HG02938 (cell line): ENCODE results near the gene EEFSEC.

Experiments used
- ATAC-seq: cut with Tn5 transposase; IDR thresholded peaks from one replicate; pipeline ENCODE4 v1.9.1; 2021; ENCODE audit warnings: mild to moderate bottlenecking, moderate library complexity; ENCODE audit not compliant: unreplicated experiment

EEFSEC gene

GRCh38 chr3:128282380-128283196, 129.3 kb downstream of the EEFSEC start:
- ATAC-seq: no peak

GRCh38 chr3:128283421-128283820, 130.1 kb downstream of the EEFSEC start:
- ATAC-seq: no peak

DNA sequence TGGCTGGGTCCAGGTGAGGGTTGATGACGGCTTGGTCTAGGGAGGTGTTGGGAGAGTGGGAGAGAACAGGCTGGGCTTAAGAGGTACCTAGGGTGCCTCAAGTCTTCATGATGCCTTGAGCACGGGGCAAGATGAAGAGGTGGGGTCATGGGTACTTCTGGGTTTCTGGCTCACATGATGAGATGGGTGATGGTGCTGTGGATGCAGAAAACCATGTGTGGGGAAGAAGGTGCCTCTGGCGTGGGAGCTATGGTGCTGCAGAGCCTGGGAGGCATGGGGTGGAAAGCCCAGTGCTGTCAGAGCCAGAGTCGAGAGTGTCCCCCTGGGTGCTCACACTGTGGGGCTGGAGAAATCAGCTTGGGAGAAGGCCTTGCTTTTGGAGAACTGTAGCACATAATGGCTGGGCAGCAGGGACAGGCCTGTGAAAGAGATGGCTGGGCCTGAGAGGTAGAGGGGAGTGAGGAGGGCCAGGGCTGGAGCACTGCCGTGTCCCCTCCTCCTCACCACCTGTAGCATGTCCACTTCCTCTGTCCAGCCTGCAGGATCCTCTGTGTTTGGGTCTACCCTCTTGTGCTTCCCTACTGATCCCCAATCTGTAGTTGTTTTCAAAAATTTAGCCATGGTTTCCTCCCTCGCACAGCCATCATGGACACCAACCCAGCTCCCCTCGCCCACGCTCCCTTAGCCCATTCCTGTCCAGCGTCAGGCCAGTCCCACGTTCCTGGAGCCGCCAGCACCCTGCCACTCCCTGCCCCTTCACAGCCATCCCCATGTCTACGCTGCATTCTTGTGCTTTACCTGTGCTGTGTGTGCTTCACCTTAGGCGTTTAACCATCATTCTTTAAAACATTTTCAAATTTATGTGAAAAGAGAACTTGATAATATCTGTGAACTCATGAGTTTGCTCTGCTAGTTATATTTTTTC, 132.0 kb downstream of the EEFSEC start:
- no peak for ATAC-seq

DNA sequence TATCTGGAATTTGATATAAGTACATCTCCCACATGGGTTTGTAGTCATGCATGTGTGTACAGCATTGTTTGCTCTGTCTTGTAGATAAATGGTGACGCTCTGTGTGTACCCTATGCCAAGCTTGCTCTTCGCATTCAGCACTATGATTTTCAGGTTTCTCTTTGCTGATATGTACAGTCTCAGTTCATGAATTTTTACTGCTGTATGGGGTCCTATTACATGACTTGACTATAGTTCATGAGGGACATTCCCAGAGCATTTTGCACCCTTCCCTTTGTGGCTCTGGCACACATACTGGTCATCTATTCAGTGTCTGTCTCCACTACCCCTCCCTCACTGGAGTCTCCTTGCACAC, 132.7 kb downstream of the EEFSEC start:
- no peak for ATAC-seq

DNA sequence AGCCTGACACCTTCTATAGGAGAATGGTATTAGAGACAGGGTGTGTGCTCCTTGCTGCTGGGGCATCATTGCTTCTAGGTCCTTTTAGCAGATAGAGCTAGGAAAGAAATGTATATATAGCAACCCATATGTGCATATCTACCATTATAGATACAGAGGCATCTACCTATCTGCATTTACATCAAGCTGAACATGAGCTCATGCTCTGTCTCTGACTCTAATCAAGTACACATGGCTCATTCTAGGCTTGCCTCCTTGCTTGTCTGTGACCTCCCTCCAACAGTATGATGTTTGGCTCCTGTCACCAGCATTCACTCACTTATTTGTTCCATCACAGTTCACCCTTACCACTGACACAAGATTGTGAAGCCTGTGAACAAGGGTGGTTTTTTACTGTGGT, 133.4 kb downstream of the EEFSEC start:
- no peak for ATAC-seq

DNA sequence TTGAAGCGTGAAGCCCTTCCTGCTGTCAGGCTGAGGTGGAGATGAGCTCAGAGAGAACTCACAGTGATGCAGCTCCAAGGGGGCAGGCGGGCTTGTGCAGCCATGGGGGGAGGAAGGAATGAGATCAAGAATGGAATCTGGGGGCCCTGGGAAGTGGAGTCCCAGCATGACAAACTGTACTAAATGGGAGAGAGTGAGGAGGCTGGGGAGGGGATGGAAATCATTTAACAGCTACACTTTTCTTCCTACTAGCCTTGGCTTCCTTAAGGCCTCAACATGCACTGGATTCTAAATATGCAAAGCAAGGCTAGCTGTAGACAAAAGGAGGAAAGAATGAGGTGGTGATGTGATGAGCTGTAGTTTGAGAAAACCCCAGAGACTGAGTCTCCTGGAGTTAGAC, 133.9 kb downstream of the EEFSEC start:
- no peak for ATAC-seq

DNA sequence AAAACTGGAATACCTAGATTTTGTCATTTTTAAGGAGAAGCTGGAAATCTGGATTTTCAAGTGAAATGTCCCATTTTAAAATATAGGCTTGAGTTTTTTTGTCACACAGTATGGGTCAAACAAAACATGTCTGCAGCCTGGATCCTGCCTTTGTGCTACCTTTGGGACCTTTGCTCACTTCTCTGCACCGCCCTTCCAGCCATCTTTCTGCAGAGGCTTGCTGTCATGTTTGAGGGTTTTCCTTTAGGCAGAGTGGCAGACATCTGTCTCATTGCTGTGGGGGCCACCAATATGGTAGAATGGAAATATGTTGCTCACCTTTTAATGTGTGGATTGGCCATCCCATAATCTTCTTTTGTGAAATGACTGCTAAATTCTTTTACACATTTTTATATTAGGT, 136.3 kb downstream of the EEFSEC start:
- ATAC-seq: no peak

DNA sequence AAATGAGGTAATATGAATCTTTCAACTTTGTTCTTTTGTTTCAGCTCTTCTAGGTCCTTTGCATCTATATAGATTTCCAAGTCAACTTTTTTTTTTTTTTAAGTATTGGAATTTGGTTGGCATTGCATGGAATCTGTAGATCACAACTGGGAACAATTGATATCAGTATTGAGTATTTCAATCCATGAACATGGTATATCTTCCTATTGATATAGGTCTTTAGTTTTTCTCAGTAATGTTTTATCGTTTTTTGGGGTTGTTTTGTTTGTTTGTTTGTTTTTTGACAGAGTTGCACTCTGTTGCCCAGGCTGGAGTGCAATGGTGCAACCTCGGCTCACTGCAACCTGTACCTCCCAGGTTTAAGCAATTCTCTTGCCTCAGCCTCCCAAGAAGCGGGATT, 137.2 kb downstream of the EEFSEC start:
- no peak for ATAC-seq

GRCh38 chr3:128293930-128294329, 140.6 kb downstream of the EEFSEC start:
- no peak for ATAC-seq

GRCh38 chr3:128294999-128295468, 141.8 kb downstream of the EEFSEC start:
- no peak for ATAC-seq

DNA sequence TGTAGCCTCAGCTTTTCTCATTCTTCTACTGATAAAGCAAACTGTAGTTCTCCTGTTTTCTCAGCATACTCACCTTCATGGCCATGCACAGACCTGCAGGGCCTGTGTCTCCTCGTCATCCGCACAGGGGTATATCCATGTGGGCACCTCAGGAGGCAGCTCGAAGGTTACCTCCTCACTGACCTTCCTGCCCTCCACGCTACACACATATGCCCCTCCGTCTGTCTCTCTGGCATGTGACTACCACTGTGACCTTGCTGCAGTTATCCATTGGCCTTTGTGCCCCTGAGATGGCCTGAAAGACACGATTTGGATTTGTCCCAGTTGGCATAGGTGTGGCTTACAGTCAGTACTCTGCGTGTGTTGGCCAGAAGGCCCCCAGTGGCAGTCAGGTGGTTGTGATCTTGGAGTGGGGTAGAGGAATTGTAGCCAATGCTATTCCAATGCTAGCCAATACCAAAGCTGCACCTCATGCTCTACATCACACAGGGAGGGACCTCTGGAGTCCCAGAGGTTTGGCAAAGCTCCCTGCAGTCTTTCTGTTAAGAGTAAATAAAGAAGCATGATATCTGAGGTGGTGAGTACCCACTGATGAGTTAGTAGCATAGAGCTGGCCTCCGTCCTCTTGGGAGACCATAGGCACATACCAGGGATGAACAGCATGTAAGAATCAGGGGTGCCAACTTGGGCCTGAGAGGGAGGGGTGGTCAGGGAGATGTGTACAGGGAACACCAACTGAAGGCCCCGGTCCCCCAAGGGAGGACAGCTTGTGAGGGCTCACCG, 143.4 kb downstream of the EEFSEC start:
- no peak for ATAC-seq

DNA sequence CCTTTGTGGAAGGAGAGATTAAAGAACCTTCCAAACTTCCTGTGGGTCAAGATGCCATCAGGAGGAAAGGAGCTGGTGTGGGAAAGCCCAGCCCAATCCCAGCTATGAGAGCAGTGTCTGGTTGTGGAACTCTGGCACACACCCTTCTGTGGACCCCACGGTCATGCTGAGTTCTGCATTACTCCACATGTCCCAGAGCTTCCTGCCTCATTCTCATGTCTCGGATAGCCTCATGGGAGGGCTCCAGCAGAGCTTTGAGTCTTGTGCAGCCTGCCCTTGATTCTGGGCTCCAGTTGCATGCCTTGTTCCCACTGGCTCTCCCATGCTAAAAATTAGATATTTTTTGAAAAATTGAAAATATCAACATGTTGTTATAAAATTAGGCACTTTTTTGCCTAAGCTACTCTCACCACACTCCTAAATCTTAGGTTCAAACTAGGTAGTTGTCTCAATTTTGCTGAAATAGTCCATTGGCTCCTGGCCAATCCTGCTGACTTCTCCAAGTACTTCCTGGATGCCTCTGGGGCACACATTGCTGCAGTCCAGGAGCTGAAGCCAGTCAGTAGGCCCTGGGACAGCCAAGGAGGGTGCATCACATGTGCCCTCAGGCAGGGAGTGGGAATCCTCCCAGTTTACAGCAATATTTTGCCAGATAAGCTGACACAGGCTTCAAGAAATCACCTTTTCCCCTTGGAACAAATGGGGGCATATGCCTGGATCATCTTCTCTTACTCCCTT, 144.3 kb downstream of the EEFSEC start:
- no peak for ATAC-seq

- ATAC-seq: no peak
Measured at GRCh38 chr3:128301186-128302023, 148.1 kb downstream of the EEFSEC start.

DNA sequence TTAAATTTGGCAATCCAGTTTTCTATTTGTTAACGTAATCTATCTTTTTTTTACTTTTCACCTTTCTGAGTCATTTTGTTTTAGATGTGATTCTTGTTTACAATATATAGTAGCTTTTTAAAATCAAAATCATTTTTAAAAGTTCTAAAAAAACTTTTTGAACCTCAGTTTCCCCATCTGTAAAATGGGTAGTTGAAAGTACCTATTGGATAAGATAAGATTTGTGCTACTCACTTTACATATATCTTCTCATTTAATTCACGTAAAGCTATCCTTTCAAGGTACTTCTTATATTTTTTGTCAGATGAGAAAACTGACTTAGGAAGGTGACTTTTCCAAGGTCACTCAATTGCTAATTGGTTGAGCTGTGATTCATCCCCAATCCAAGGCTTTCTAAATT, 153.2 kb downstream of the EEFSEC start:
- no peak for ATAC-seq

DNA sequence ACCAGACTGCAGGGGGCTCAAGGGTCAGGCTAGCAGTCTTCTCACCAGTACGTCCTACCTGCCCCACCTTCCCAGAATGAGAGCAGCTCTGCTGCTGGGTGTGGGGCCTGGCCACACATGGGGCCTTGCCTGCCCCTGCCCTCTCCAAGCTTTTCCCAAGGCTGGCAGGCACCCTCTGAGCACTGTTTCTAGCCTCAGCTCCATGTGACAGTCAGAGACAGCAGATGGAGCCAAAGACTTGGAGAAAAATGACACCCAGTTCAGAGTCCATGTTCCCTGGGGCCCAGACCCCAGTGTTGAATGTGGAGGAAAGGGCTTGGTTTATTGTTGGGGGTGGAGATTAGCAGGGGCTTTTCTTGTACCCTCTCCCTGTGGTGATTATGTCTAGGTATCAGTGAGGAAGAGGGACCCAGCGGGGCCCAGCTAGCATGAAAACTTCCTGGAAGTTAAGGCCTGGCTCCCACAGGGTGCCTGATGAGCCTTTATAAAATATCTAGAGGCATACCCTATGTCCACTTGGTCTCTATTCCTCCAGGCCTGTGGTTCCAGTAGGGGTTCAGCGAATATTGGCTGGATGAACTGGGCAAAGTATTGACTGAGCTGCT, 153.8 kb downstream of the EEFSEC start:
- no peak for ATAC-seq

GRCh38 chr3:128307781-128308469, 154.6 kb downstream of the EEFSEC start:
- no peak for ATAC-seq

DNA sequence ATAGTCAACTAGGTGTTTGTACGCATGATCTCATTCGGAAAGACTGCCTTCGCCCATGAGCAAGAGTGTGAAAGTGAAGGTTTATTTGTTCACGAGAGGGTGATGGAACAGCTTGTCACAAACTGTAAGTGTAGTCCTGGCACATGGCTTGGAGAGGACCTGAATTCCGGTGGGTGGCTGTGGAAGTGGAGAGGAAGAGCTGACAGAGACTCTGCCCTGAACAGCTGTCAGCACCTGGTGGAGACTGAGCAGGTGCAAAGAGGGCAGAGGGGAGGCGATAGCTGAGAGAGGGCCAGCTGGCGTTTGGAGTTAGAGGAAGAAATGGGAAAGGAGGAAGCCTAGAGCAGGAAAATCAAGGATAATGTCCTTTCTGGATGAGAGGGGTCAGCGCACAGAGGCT, 155.7 kb downstream of the EEFSEC start:
- no peak for ATAC-seq

DNA sequence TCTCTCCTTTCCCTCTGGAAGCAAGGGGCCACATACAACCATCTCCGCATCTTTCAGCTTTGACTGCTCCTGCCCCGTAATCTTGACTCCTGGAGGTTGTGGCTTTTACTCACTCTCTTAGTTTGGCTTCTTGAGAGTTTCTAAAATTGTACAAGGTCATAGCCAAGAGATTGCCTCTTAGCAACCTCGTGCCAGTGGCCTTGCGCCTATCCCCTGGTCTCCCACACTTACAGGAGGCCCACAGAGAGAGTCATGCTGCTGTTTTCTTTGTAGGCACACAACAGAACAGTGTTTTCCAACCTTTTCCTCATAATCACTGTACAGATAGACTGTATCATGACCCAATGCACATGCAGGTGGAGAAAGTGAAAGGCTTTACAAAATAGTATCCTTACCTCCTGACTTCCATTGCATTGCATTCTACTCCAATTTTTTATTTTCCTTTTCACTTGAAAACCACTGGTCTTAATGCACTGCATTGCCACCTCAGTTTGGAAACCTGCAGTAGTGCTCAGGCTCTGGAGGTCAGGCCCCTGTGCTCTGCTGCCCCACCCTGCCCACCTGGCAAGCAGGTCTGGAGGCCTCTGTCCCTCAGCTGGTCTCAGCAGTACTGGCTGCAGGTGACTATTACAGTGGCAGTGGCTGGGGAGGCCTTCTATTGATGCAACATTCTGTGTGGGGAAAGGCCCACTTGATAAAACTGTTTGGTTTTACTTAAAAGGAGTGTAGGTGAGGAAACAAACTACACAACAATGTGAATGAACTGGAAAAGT, 157.2 kb downstream of the EEFSEC start:
- ATAC-seq: no peak
